PC-9 (cell line): ENCODE data around the gene JAK3.

ENCODE experiments used
- CTCF ChIP-seq: fragments of 200-600 bp; sonication (generic); conservative IDR thresholded peaks from 2 replicates; pipeline ENCODE4 v1.6.1; 2017; ENCODE audit warnings: mixed run types, antibody characterized with exemption, mild to moderate bottlenecking, moderate library complexity
- EZH2 ChIP-seq: fragments of 200-600 bp; sonication (generic); IDR thresholded peaks from 2 replicates; pipeline ENCODE4 v1.8.0; 2017; ENCODE audit warnings: antibody characterized with exemption, low read depth

GRCh38 chr19:17817668-17818363, 30.0 kb downstream of the JAK3 start:
- TF ChIP-seq EZH2 (no peak), CTCF (no peak)
